A673 (cell line): ENCODE results near the gene GSE1. TPM values are rescaled to one million over a fixed set of nuclear protein-coding genes. Genes with fewer than 3 reads are reported as not detected.

Source experiments
- BruUV-seq: library from RNA; stranded (reverse); fragments of 400-500 nt; replicated peaks from 2 replicates; lab custom pipeline; 2021; lab: Mats Ljungman, UMichigan
- CTCF ChIA-PET: fragments of 300-600 bp; sonication (Branson Sonifier 250); formaldehyde crosslinking; loops from one replicate; lab custom pipeline; 2022; ENCODE audit warnings: antibody characterized with exemption; lab: Charles Lee
- POLR2A ChIA-PET: fragments of 300-600 bp; sonication (Branson Sonifier 250); formaldehyde crosslinking; loops from one replicate; lab custom pipeline; 2022; ENCODE audit warnings: antibody characterized with exemption; ENCODE audit not compliant: low non-redundant PET; lab: Charles Lee
- DNase-seq: peaks from one replicate; pipeline ENCODE4 v3.0.0-alpha.2; 2015; ENCODE audit warnings: low spot score
- H3K27ac ChIP-seq: fragments of 200-600 bp; sonication (generic); 2 replicates; pipeline ENCODE4 v1.5.1; 2016; ENCODE audit warnings: mixed run types, low read depth, mild to moderate bottlenecking, mixed read lengths, antibody characterized with exemption, low read length; ENCODE audit not compliant: poor library complexity, severe bottlenecking
- H3K27me3 ChIP-seq: fragments of 200-600 bp; sonication (generic); replicated peaks from 2 replicates; pipeline ENCODE4 v1.6.1; 2017; ENCODE audit warnings: mixed run types, low read depth, mild to moderate bottlenecking, mixed read lengths, antibody characterized with exemption, low read length; ENCODE audit not compliant: insufficient read depth, poor library complexity
- H3K36me3 ChIP-seq: fragments of 200-600 bp; sonication (generic); 2 replicates; pipeline ENCODE4 v1.6.1; 2016; ENCODE audit warnings: mixed run types, mild to moderate bottlenecking, mixed read lengths, antibody characterized with exemption, low read length; ENCODE audit not compliant: insufficient read depth, poor library complexity, severe bottlenecking
- H3K4me1 ChIP-seq: fragments of 200-600 bp; sonication (generic); 2 replicates; pipeline ENCODE4 v1.6.1; 2017; ENCODE audit warnings: mixed run types, mild to moderate bottlenecking, mixed read lengths, antibody characterized with exemption, low read length; ENCODE audit not compliant: insufficient read depth, poor library complexity, severe bottlenecking
- H3K4me3 ChIP-seq: fragments of 200-600 bp; sonication (generic); 2 replicates; pipeline ENCODE4 v1.5.1; 2016; ENCODE audit warnings: low read depth, mixed run types, mild to moderate bottlenecking, mixed read lengths, low read length; ENCODE audit not compliant: poor library complexity, severe bottlenecking
- H3K9me3 ChIP-seq: fragments of 200-600 bp; sonication (generic); 2 replicates; pipeline ENCODE4 v1.6.1; 2016; ENCODE audit warnings: mixed run types, low read depth, mild to moderate bottlenecking, mixed read lengths, antibody characterized with exemption, low read length; ENCODE audit not compliant: poor library complexity, severe bottlenecking
- EZH2 ChIP-seq: fragments of 200-600 bp; sonication (generic); IDR thresholded peaks from 2 replicates; pipeline ENCODE4 v1.6.1; 2017; ENCODE audit warnings: borderline replicate concordance, low read depth, mild to moderate bottlenecking, mixed read lengths, antibody characterized with exemption, low read length; ENCODE audit not compliant: poor library complexity, severe bottlenecking
- intact Hi-C: fragments of 100-400 bp; cut with micrococcal nuclease; formaldehyde crosslinking; loops from one replicate; pipeline ENCODE4 v1.10.0; 2022; ENCODE audit not compliant: unreplicated experiment
- total RNA-seq: library from RNA; stranded (reverse); gene quantifications from 2 replicates; pipeline ENCODE4 v1.2.3, GENCODE V29; 2021
- TF ChIP-seq, protein P1 (sequence below): fragments of 300-800, 200-600 bp; sonication (generic); conservative IDR thresholded peaks from 2 replicates; pipeline ENCODE4 v1.5.1; 2017; ENCODE audit warnings: low read depth, mild to moderate bottlenecking, antibody characterized with exemption, low read length, moderate library complexity, mixed read lengths

GSE1 gene
- total RNA-seq, 1 experiment from 2014 or later = 64.2 TPM

DNA sequence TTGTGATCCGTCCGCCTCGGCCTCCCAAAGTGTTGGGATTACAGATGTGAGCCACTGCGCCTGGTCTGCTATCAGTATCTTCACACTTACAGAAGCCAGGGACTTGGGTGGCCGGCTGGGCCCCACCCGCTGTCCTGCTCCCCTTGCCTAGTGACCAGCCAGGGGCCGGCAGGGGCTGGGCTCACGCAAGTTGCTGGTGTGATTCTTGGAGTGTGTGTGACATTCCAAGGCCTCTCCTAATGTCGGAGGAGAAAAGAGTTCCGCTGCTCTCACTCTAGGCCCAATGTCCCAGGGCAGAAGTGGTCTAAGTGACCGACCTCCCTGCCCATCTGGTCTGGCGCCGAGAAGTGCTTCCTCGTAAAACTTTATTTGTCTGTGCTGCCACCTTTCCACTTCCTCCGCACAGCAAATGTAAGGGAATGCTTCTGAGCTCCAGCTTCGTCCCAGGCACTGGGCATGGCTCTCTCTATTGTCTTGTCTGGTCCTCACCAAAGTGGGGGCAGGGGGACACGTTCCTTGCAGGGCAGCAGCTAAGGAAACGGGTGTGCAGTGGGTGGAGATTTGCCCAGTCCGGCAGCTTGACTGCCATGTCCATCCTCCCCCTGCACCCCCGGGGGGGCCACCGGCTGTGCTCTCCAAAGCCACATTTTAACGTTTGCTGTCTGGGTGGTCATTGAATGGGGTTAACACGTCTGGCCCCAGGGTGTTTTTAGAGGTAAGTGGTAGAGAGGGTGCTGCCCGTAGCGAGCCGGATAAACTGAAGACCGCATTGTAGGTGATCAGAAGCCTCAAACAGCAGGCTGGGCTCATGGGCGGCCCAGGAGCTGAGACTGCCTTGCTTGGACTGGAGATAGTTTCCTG lies 7.8 kb upstream of the GSE1 start:
- CTCF ChIA-PET = no interaction called here
- Histone ChIP-seq H3K4me3 (no peak overlapping the region), H3K4me1 (peaks cover 49% of the 10 kb centered on the region), H3K36me3 (no peaks in the 10 kb centered on the region), H3K9me3 (no peaks in the 10 kb centered on the region), H3K27me3 (no peaks in the 10 kb centered on the region), H3K27ac (no peak overlapping the region)
- intact Hi-C loops = no loop called here
- no peak for DNase-seq
- TF ChIP-seq, protein P1, sequence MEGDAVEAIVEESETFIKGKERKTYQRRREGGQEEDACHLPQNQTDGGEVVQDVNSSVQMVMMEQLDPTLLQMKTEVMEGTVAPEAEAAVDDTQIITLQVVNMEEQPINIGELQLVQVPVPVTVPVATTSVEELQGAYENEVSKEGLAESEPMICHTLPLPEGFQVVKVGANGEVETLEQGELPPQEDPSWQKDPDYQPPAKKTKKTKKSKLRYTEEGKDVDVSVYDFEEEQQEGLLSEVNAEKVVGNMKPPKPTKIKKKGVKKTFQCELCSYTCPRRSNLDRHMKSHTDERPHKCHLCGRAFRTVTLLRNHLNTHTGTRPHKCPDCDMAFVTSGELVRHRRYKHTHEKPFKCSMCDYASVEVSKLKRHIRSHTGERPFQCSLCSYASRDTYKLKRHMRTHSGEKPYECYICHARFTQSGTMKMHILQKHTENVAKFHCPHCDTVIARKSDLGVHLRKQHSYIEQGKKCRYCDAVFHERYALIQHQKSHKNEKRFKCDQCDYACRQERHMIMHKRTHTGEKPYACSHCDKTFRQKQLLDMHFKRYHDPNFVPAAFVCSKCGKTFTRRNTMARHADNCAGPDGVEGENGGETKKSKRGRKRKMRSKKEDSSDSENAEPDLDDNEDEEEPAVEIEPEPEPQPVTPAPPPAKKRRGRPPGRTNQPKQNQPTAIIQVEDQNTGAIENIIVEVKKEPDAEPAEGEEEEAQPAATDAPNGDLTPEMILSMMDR = no peak
- TF ChIP-seq EZH2 = no peak
- no TSS peak for BruUV-seq
- POLR2A ChIA-PET = no interaction called here

DNA sequence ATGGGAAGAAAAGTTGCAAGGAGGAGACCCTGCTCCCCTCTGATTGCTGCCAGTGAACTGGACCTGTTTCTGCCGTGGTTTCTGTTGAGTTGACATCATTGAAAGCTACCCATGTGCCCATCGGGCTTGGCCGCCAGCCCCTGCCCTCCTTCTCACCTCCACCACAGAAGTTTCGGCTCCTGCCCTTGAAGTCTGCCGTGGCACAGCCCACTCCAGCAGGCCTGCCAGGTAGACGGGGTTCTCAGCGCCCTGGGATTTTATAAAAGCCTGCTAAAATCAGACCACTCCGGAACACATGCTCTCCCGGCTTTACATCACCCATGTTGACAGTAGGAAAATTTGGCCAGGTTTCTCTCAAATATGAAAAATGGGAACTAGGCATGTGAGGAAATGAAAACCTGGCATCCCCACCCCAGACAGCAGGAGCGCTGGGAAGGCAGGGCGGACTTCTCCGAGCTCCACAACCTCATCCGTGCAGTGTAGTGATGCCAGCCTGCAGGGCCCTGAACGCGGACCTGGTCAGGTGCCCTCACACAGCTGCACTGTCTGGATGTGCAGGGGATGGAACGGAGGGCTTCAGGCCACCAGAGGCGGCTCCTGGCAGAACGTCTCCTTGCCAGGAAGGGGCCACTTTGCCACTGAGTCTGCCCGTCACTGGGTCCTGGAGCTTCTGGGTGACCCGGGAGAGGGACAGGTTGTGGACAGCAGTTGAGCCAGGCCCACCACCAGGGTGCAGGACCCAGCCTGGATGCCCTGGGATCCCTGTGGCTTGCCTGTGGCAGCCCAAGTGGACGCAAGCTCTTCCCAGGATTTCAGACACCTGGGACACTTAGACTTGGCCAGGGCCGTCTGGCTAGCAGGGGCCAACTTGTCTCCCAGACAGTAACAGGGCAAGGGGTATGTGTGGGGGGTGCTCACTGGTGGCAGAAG lies 6.9 kb upstream of the GSE1 start:
- peaks cover 47% of the 10 kb centered on the region for H3K4me1 ChIP-seq
- no peaks in the 10 kb centered on the region for H3K27me3 ChIP-seq
- POLR2A ChIA-PET = no interaction called here
- no TSS peak for BruUV-seq
- H3K4me3 ChIP-seq = no peak overlapping the region
- TF ChIP-seq, protein P1 = no peak
- TF ChIP-seq EZH2 = no peak
- peak overlapping the region; percentile 40 for H3K27ac ChIP-seq
- intact Hi-C loops = no loop called here
- no peak for DNase-seq
- no peaks in the 10 kb centered on the region for H3K36me3 ChIP-seq
- CTCF ChIA-PET = interaction anchor here (1.2 kb wide), 1 partner anchor 10 kb away, joined by 5 read pairs; no protein-coding TSS in a partner anchor
- no peaks in the 10 kb centered on the region for H3K9me3 ChIP-seq

DNA sequence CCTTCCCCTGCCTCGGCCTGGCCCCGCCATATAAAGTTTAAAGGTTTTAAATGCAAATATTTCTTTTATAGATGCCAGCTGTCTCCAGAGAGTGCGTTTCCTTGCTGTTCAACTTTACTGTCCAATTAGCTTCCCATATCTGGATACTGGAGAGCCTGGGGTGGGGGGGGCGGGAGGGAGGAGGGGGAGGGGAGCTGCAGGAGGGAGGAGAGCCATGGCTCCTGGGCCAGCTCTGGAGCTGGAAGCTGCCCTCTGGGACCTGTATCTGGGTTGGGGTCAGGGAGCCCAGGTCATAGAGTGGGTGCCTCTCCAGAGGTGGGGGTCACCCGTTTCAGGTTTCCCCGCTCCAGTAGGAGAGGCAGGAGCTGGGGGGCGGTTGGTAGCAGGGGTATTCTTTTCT lies 6.2 kb upstream of the GSE1 start:
- Histone ChIP-seq H3K36me3 (no peaks in the 10 kb centered on the region), H3K4me3 (peak overlapping the region; percentile 14), H3K27me3 (no peaks in the 10 kb centered on the region), H3K9me3 (no peaks in the 10 kb centered on the region), H3K27ac (peak overlapping the region; percentile 73), H3K4me1 (peaks cover 47% of the 10 kb centered on the region)
- no peak for TF ChIP-seq EZH2
- TF ChIP-seq, protein P1 = no peak
- POLR2A ChIA-PET = no interaction called here
- intact Hi-C loops = no loop called here
- BruUV-seq = no TSS peak
- peak; percentile 47 for DNase-seq
- CTCF ChIA-PET = interaction anchor here (1.2 kb wide), 1 partner anchor 9 kb away, joined by 5 read pairs; no protein-coding TSS in a partner anchor
